GM12874 (cell line): Measurements from ENCODE around the gene SOX4.
A peak's percentile ranks its signal among the peaks of the same experiment; 100 is the strongest.

ENCODE experiments used
- TF ChIP-seq, protein P1 (sequence below): IDR thresholded peaks from 2 replicates; pipeline ENCODE4 v1.5.1; 2011; ENCODE audit warnings: low read depth, mild to moderate bottlenecking, control low read depth, low read length, moderate library complexity; ENCODE audit not compliant: insufficient read depth

The SOX4 gene

GRCh38 chr6:21594416-21595281, 1.1 kb downstream of the SOX4 start:
- TF ChIP-seq, protein P1, sequence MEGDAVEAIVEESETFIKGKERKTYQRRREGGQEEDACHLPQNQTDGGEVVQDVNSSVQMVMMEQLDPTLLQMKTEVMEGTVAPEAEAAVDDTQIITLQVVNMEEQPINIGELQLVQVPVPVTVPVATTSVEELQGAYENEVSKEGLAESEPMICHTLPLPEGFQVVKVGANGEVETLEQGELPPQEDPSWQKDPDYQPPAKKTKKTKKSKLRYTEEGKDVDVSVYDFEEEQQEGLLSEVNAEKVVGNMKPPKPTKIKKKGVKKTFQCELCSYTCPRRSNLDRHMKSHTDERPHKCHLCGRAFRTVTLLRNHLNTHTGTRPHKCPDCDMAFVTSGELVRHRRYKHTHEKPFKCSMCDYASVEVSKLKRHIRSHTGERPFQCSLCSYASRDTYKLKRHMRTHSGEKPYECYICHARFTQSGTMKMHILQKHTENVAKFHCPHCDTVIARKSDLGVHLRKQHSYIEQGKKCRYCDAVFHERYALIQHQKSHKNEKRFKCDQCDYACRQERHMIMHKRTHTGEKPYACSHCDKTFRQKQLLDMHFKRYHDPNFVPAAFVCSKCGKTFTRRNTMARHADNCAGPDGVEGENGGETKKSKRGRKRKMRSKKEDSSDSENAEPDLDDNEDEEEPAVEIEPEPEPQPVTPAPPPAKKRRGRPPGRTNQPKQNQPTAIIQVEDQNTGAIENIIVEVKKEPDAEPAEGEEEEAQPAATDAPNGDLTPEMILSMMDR: no peak

DNA sequence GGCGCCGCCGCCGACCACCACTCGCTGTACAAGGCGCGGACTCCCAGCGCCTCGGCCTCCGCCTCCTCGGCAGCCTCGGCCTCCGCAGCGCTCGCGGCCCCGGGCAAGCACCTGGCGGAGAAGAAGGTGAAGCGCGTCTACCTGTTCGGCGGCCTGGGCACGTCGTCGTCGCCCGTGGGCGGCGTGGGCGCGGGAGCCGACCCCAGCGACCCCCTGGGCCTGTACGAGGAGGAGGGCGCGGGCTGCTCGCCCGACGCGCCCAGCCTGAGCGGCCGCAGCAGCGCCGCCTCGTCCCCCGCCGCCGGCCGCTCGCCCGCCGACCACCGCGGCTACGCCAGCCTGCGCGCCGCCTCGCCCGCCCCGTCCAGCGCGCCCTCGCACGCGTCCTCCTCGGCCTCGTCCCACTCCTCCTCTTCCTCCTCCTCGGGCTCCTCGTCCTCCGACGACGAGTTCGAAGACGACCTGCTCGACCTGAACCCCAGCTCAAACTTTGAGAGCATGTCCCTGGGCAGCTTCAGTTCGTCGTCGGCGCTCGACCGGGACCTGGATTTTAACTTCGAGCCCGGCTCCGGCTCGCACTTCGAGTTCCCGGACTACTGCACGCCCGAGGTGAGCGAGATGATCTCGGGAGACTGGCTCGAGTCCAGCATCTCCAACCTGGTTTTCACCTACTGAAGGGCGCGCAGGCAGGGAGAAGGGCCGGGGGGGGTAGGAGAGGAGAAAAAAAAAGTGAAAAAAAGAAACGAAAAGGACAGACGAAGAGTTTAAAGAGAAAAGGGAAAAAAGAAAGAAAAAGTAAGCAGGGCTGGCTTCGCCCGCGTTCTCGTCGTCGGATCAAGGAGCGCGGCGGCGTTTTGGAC, 2.0 kb downstream of the SOX4 start:
- TF ChIP-seq, protein P1: peak; percentile 34; the same call in 1 of the 2 replicates

- TF ChIP-seq, protein P1: no peak
Observed at GRCh38 chr6:21596145-21596948, 2.8 kb downstream of the SOX4 start.

- TF ChIP-seq, protein P1: 0 out of 2 replicates have a peak, but pooled peaks have one; percentile 8
Observed at GRCh38 chr6:21596949-21597682, 3.6 kb downstream of the SOX4 start.

DNA sequence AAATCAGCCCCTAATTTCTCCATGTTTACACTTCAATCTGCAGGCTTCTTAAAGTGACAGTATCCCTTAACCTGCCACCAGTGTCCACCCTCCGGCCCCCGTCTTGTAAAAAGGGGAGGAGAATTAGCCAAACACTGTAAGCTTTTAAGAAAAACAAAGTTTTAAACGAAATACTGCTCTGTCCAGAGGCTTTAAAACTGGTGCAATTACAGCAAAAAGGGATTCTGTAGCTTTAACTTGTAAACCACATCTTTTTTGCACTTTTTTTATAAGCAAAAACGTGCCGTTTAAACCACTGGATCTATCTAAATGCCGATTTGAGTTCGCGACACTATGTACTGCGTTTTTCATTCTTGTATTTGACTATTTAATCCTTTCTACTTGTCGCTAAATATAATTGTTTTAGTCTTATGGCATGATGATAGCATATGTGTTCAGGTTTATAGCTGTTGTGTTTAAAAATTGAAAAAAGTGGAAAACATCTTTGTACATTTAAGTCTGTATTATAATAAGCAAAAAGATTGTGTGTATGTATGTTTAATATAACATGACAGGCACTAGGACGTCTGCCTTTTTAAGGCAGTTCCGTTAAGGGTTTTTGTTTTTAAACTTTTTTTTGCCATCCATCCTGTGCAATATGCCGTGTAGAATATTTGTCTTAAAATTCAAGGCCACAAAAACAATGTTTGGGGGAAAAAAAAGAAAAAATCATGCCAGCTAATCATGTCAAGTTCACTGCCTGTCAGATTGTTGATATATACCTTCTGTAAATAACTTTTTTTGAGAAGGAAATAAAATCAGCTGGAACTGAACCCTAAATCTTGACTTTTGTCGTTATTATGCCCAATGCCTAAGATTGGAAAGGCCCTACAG, 4.5 kb downstream of the SOX4 start:
- TF ChIP-seq, protein P1: no peak

GRCh38 chr6:21598674-21599023, 5.1 kb downstream of the SOX4 start:
- TF ChIP-seq, protein P1: no peak
